ENCODE data around the gene COX4I2. TPM values are rescaled to one million over a fixed set of nuclear protein-coding genes. Genes with fewer than 3 reads are reported as not detected.
"Not testable (repeated sequence)": the region's sequence is repeated elsewhere in the genome, so short reads cannot be mapped to it uniquely, and the experiment has no call there.

The COX4I2 gene
- total and polyA plus RNA-seq, 4 donors: 14.4 to 51.8 (median 19.9) TPM

- ATAC-seq (ENCODE audit: insufficient read depth, low FRiP score) (no peak), DNase-seq (no peak)
- Histone ChIP-seq H3K9me3 (ENCODE audit: control insufficient read depth in 4 of 4, insufficient read depth in 3 of 4, low read length in 3 of 4) (no peaks in the 10 kb centered on the region), H3K27me3 (ENCODE audit: control insufficient read depth in 3 of 3, insufficient read depth in 3 of 3, low read length in 2 of 3) (no peaks in the 10 kb centered on the region), H3K36me3 (ENCODE audit: control insufficient read depth in 4 of 4, insufficient read depth in 4 of 4, low read length in 4 of 4) (no peaks in the 10 kb centered on the region), H3K27ac (ENCODE audit: low read depth in 1 of 2, low read length in 1 of 2) (no peak overlapping the region), H3K9ac (ENCODE audit: insufficient read depth in 1 of 2, low read length in 2 of 2) (no peak overlapping the region), H3K4me1 (ENCODE audit: control insufficient read depth in 5 of 5, insufficient read depth in 5 of 5, low read length in 5 of 5) (peaks cover 0 to 8% (median 6%) of the 10 kb centered on the region in 5 donors), H3K4me3 (no peak overlapping the region)
- WGBS, 2 donors: 97 to 98% methylated on average over 8 of the region's 8 CpGs
- TF ChIP-seq, protein P1, sequence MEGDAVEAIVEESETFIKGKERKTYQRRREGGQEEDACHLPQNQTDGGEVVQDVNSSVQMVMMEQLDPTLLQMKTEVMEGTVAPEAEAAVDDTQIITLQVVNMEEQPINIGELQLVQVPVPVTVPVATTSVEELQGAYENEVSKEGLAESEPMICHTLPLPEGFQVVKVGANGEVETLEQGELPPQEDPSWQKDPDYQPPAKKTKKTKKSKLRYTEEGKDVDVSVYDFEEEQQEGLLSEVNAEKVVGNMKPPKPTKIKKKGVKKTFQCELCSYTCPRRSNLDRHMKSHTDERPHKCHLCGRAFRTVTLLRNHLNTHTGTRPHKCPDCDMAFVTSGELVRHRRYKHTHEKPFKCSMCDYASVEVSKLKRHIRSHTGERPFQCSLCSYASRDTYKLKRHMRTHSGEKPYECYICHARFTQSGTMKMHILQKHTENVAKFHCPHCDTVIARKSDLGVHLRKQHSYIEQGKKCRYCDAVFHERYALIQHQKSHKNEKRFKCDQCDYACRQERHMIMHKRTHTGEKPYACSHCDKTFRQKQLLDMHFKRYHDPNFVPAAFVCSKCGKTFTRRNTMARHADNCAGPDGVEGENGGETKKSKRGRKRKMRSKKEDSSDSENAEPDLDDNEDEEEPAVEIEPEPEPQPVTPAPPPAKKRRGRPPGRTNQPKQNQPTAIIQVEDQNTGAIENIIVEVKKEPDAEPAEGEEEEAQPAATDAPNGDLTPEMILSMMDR (IDR thresholded peaks at IDR 0.05; ENCODE audit: control extremely low read depth, extremely low read depth): no peak
These were observed 22.3 kb upstream of the COX4I2 start for GRCh38 chr20:31615416-31615815.

- H3K9ac ChIP-seq (ENCODE audit: insufficient read depth in 1 of 2, low read length in 2 of 2): no peak overlapping the region
- no peak for DNase-seq
- WGBS, 2 donors: 44 to 70% methylated on average over 6 of the region's 6 CpGs
- TF ChIP-seq, protein P1 (IDR thresholded peaks at IDR 0.05; ENCODE audit: control extremely low read depth, extremely low read depth): no peak
- H3K9me3 ChIP-seq (ENCODE audit: control insufficient read depth in 4 of 4, insufficient read depth in 3 of 4, low read length in 3 of 4): no peaks in the 10 kb centered on the region
- H3K4me1 ChIP-seq (ENCODE audit: control insufficient read depth in 5 of 5, insufficient read depth in 5 of 5, low read length in 5 of 5): peaks cover 0 to 2% (median 0%) of the 10 kb centered on the region in 5 donors
- H3K4me3 ChIP-seq: no peak overlapping the region
- no peaks in the 10 kb centered on the region for H3K27me3 ChIP-seq (ENCODE audit: control insufficient read depth in 3 of 3, insufficient read depth in 3 of 3, low read length in 2 of 3)
- no peak overlapping the region for H3K27ac ChIP-seq (ENCODE audit: low read depth in 1 of 2, low read length in 1 of 2)
- no peaks in the 10 kb centered on the region for H3K36me3 ChIP-seq (ENCODE audit: control insufficient read depth in 4 of 4, insufficient read depth in 4 of 4, low read length in 4 of 4)
- ATAC-seq (ENCODE audit: insufficient read depth, low FRiP score): no peak
These were observed 20.1 kb upstream of the COX4I2 start for GRCh38 chr20:31617432-31618104.

DNA sequence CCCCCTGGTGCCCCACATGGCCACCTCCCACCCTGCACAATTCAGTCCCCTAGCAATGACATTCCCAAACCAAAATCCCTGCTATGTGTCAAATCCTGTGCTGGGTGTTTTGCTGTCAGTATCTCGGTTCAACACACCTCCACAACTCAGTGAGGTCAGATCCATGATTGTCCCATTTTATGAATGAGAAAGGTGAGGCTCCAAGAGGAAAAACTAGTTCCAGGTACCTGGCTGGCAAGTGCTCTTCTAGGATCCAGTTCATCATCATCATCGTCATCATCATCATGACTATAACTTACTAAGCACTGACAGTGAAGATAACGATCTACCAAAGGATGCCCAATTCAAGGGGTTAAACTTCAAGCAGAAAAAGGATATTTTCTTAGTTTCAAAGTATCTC, 17.5 kb upstream of the COX4I2 start:
- no peak overlapping the region for H3K4me3 ChIP-seq
- H3K4me1 ChIP-seq (ENCODE audit: control insufficient read depth in 5 of 5, insufficient read depth in 5 of 5, low read length in 5 of 5): peaks cover 0 to 1% (median 0%) of the 10 kb centered on the region in 5 donors
- TF ChIP-seq, protein P1 (IDR thresholded peaks at IDR 0.05; ENCODE audit: control extremely low read depth, extremely low read depth): no peak
- ATAC-seq (ENCODE audit: insufficient read depth, low FRiP score) (no peak), DNase-seq (no peak)
- H3K36me3 ChIP-seq (ENCODE audit: control insufficient read depth in 4 of 4, insufficient read depth in 4 of 4, low read length in 4 of 4): no peaks in the 10 kb centered on the region
- H3K27me3 ChIP-seq (ENCODE audit: control insufficient read depth in 3 of 3, insufficient read depth in 3 of 3, low read length in 2 of 3): no peaks in the 10 kb centered on the region
- no peaks in the 10 kb centered on the region for H3K9me3 ChIP-seq (ENCODE audit: control insufficient read depth in 4 of 4, insufficient read depth in 3 of 4, low read length in 3 of 4)
- H3K27ac ChIP-seq (ENCODE audit: low read depth in 1 of 2, low read length in 1 of 2): no peak overlapping the region
- H3K9ac ChIP-seq (ENCODE audit: insufficient read depth in 1 of 2, low read length in 2 of 2): no peak overlapping the region
- WGBS, 2 donors: 87 to 92% methylated on average over 3 of the region's 3 CpGs

DNA sequence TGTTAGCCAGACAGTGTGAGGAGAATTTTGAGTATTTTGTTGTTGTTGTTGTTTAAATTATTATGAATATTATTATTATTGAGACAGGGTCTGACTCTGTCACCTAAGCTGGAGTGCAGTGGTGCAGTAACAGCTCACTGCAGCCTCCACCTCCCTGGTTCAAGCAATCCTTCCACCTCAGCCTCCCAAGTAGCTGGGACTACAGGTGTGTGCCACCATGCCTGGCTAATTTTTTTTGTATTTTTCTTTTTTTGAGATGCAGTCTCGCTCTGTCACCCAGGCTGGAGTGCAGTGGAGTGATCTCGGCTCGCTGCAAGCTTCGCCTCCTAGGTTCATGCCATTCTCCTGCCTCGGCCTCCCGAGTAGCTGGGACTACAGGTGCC, 14.6 kb upstream of the COX4I2 start:
- H3K9me3 ChIP-seq (ENCODE audit: control insufficient read depth in 4 of 4, insufficient read depth in 3 of 4, low read length in 3 of 4); H3K36me3 ChIP-seq (ENCODE audit: control insufficient read depth in 4 of 4, insufficient read depth in 4 of 4, low read length in 4 of 4); H3K4me1 ChIP-seq (ENCODE audit: control insufficient read depth in 5 of 5, insufficient read depth in 5 of 5, low read length in 5 of 5); H3K4me3 ChIP-seq; H3K27me3 ChIP-seq (ENCODE audit: control insufficient read depth in 3 of 3, insufficient read depth in 3 of 3, low read length in 2 of 3); DNase-seq; H3K9ac ChIP-seq (ENCODE audit: insufficient read depth in 1 of 2, low read length in 2 of 2); ATAC-seq (ENCODE audit: insufficient read depth, low FRiP score): not testable (repeated sequence)
- peak overlapping the region in 1 of 2 donors; percentile 31 for H3K27ac ChIP-seq (ENCODE audit: low read depth in 1 of 2, low read length in 1 of 2)
- 93 to 98% methylated on average over 6 of the region's 6 CpGs for WGBS, 2 donors

GRCh38 chr20:31626534-31626933, 11.2 kb upstream of the COX4I2 start:
- DNase-seq; H3K36me3 ChIP-seq (ENCODE audit: control insufficient read depth in 4 of 4, insufficient read depth in 4 of 4, low read length in 4 of 4); H3K9ac ChIP-seq (ENCODE audit: insufficient read depth in 1 of 2, low read length in 2 of 2); H3K4me1 ChIP-seq (ENCODE audit: control insufficient read depth in 5 of 5, insufficient read depth in 5 of 5, low read length in 5 of 5); H3K4me3 ChIP-seq; H3K27ac ChIP-seq (ENCODE audit: low read depth in 1 of 2, low read length in 1 of 2); H3K9me3 ChIP-seq (ENCODE audit: control insufficient read depth in 4 of 4, insufficient read depth in 3 of 4, low read length in 3 of 4); H3K27me3 ChIP-seq (ENCODE audit: control insufficient read depth in 3 of 3, insufficient read depth in 3 of 3, low read length in 2 of 3); ATAC-seq (ENCODE audit: insufficient read depth, low FRiP score): not testable (repeated sequence)
- 74 to 91% methylated on average over 8 of the region's 8 CpGs for WGBS, 2 donors

DNA sequence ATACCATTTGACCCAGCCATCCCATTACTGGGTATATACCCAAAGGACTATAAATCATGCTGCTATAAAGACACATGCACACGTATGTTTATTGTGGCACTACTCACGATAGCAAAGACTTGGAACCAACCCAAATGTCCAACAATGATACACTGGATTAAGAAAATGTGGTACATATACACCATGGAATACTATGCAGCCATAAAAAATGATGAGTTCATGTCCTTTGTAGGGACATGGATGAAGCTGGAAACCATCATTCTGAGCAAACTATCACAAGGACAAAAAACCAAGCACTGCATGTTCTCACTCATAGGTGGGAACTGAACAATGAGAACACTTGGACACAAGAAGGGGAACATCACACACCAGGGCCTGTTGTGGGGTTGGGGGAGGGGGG, 9.7 kb upstream of the COX4I2 start:
- H3K36me3 ChIP-seq (ENCODE audit: control insufficient read depth in 4 of 4, insufficient read depth in 4 of 4, low read length in 4 of 4): not testable (repeated sequence)
- WGBS, 2 donors: 73 to 83% methylated on average over 2 of the region's 2 CpGs

More for the DNA sequence above, 9.7 kb upstream of the COX4I2 start:
- DNase-seq; H3K27me3 ChIP-seq (ENCODE audit: control insufficient read depth in 3 of 3, insufficient read depth in 3 of 3, low read length in 2 of 3); H3K4me1 ChIP-seq (ENCODE audit: control insufficient read depth in 5 of 5, insufficient read depth in 5 of 5, low read length in 5 of 5); H3K27ac ChIP-seq (ENCODE audit: low read depth in 1 of 2, low read length in 1 of 2); H3K4me3 ChIP-seq; H3K9me3 ChIP-seq (ENCODE audit: control insufficient read depth in 4 of 4, insufficient read depth in 3 of 4, low read length in 3 of 4); H3K9ac ChIP-seq (ENCODE audit: insufficient read depth in 1 of 2, low read length in 2 of 2); ATAC-seq (ENCODE audit: insufficient read depth, low FRiP score): not testable (repeated sequence)
